ENCODE measurements around the gene MGAT1.

The MGAT1 gene

DNA sequence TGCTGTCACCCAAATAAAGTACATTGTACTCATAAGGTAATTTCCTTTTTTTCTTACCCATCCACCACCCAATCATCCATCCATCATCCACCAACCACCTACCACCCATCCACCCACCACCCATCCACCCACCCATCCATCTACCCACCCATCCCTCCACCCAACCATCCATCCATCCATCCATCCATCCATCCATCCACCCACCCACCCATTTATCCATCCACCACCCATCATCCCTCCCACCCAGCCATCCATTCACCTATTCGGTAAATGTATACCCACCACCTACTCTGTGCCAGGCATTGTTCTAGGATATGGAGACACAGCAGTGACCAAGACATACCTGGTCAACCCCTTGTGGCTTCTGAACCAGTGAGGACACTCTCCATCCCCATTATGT is 25.1 kb downstream of the MGAT1 start:
- H3K4me3 ChIP-seq (ENCODE audit: control insufficient read depth, low read depth, low read length) = no peak overlapping the region
- no peak for DNase-seq (ENCODE audit: low read depth)
- TF ChIP-seq, protein P1, sequence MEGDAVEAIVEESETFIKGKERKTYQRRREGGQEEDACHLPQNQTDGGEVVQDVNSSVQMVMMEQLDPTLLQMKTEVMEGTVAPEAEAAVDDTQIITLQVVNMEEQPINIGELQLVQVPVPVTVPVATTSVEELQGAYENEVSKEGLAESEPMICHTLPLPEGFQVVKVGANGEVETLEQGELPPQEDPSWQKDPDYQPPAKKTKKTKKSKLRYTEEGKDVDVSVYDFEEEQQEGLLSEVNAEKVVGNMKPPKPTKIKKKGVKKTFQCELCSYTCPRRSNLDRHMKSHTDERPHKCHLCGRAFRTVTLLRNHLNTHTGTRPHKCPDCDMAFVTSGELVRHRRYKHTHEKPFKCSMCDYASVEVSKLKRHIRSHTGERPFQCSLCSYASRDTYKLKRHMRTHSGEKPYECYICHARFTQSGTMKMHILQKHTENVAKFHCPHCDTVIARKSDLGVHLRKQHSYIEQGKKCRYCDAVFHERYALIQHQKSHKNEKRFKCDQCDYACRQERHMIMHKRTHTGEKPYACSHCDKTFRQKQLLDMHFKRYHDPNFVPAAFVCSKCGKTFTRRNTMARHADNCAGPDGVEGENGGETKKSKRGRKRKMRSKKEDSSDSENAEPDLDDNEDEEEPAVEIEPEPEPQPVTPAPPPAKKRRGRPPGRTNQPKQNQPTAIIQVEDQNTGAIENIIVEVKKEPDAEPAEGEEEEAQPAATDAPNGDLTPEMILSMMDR (conservative IDR thresholded peaks at IDR 0.05; ENCODE audit: control insufficient read depth, insufficient read depth, low read depth, low read length) = no peak

DNA sequence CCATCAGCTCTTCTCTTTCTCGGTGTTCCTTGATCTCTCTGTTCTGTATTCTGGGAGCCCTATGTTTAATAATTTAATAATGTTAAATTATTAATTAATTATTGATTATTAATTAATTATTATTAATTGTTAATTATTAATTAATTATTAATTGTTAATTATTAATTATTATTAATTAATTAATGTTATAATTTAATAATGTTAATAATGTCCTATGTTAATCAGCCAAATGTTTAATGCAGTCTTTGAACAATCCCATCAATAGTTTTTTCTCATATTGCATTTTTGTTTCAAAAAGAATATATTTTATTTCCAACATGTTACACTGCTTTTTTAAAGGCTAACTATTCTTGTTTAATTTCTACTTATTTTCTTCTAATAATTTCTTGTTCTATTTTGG is 26.2 kb downstream of the MGAT1 start:
- DNase-seq (ENCODE audit: low read depth) = no peak
- H3K4me3 ChIP-seq (ENCODE audit: control insufficient read depth, low read depth, low read length) = no peak overlapping the region
- TF ChIP-seq, protein P1 (conservative IDR thresholded peaks at IDR 0.05; ENCODE audit: control insufficient read depth, insufficient read depth, low read depth, low read length) = no peak

DNA sequence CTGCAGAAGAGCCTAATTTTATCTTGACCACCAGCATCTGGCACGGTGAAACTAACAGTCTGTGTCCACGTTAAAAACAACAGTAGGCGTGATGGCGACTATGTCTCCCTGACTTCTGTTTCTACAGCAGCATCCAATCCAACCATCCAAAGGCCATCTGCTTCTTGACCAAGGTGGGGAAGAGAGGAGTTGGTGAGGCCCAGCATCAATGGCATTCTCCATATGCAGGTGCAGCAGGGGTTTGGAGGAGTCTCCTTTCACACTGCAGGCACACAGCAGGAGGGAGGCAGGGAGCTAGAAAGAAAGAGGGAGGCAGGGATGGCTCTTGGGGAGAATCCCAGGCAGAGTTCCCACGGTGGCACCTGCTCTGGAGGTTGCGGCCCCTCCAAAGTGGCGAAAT is 27.0 kb downstream of the MGAT1 start:
- TF ChIP-seq, protein P1 (conservative IDR thresholded peaks at IDR 0.05; ENCODE audit: control insufficient read depth, insufficient read depth, low read depth, low read length) = no peak
- no peak overlapping the region for H3K4me3 ChIP-seq (ENCODE audit: control insufficient read depth, low read depth, low read length)
- DNase-seq (ENCODE audit: low read depth) = no peak

DNA sequence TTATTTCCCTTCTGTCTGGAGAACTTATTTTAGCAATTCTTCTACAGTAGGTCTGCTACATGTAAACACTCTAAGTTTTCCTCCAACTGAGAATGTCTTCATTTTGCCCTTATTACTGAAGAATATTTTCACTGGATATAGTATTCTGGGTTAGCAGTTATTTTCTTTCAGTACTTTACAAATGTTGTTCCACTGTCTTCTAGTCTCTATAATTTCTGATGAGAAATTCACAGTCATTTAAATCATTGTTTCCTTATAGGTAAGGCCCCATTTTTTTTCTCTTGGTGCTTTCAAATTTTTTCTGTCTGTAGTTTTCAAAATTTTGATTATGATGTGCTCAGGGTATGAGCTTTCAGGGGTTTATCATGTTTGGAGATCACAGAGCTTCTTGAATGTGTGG is 30.8 kb downstream of the MGAT1 start:
- no peak for DNase-seq (ENCODE audit: low read depth)
- no peak overlapping the region for H3K4me3 ChIP-seq (ENCODE audit: control insufficient read depth, low read depth, low read length)
- TF ChIP-seq, protein P1 (conservative IDR thresholded peaks at IDR 0.05; ENCODE audit: control insufficient read depth, insufficient read depth, low read depth, low read length) = no peak

DNA sequence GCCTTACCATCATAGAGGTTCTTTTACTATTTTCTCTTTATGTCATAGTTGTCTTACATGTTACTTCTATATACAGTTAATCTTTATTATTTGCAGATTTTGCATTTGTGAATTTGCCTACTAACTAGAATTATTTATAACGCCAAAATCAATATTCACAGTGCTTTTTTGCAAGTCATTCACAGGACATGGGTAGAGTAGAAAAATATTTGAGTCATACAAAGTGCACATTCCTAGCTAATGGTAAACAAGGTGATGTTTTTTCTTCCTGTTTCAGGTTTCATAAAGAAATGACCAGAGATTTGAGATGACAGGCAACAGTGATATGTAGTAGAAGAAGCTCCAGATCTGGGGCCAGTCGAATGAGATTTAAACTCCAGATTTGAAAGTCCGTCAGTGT is 32.8 kb downstream of the MGAT1 start:
- TF ChIP-seq, protein P1 (conservative IDR thresholded peaks at IDR 0.05; ENCODE audit: control insufficient read depth, insufficient read depth, low read depth, low read length) = no peak
- no peak for DNase-seq (ENCODE audit: low read depth)
- no peak overlapping the region for H3K4me3 ChIP-seq (ENCODE audit: control insufficient read depth, low read depth, low read length)

DNA sequence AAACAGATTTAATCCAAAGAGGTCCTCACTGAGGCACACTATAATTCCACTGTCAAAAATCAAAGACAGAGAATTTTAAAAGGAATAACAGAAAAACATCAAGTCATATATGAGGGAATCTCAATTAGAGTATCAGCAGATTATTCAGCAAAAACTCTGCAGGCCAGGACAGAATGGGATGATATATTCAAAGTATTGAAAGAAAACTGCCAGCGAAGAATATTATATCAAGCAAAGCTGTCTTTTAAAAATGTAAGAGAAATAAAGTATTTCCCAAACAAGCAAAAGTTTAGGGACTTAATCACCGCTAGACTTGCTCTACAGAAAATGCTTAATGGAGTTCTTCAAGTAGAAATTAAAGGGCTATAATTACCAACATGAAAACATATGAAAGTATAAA is 47.0 kb downstream of the MGAT1 start:
- no peak for DNase-seq (ENCODE audit: low read depth)
- TF ChIP-seq, protein P1 (conservative IDR thresholded peaks at IDR 0.05; ENCODE audit: control insufficient read depth, insufficient read depth, low read depth, low read length) = no peak
- H3K4me3 ChIP-seq (ENCODE audit: control insufficient read depth, low read depth, low read length) = no peak overlapping the region

DNA sequence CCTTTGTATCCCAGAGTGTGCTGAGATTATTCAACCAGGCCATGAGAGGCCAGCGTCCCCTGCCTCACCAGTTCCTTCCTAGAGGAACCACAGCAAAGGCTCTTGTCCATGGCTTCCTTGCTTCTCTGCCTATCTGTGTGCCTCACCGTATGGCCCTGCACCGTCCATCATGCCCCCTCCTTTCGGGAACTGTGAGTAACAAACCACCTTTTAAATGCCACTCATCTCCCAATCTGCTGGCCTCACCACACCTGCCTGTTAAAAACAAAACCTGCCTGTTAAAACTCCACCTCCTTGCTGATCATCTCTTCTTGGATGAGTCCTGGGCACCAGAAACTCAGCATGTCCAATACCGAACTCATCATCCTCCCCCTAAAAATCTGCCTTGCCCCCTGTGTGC is 58.4 kb downstream of the MGAT1 start:
- H3K4me3 ChIP-seq (ENCODE audit: control insufficient read depth, low read depth, low read length) = no peak overlapping the region
- no peak for DNase-seq (ENCODE audit: low read depth)
- TF ChIP-seq, protein P1 (conservative IDR thresholded peaks at IDR 0.05; ENCODE audit: control insufficient read depth, insufficient read depth, low read depth, low read length) = no peak
